Subcutaneous abdominal adipose tissue (tissue), 5 donors: ENCODE results near the gene NUP210.

ENCODE experiments used
- H3K27ac ChIP-seq: one replicate; pipeline ENCODE4 v1.7.0; 2013; ENCODE audit warnings: low read depth, mild to moderate bottlenecking, inconsistent platforms, low read length, moderate library complexity
- H3K27me3 ChIP-seq, 5 donors: one replicate each; pipeline ENCODE4 v1.7.0; 2013; ENCODE audit warnings: low read length in 5 of 5, inconsistent platforms in 1 of 5; ENCODE audit not compliant: control insufficient read depth in 5 of 5, insufficient read depth in 4 of 5
- H3K36me3 ChIP-seq, 5 donors: one replicate each; pipeline ENCODE4 v1.7.0; 2013; ENCODE audit warnings: low read length in 5 of 5; ENCODE audit not compliant: control insufficient read depth in 5 of 5, insufficient read depth in 5 of 5
- H3K4me1 ChIP-seq, 5 donors: one replicate each; pipeline ENCODE4 v1.7.0; 2013; ENCODE audit warnings: low read length in 5 of 5, mild to moderate bottlenecking in 3 of 5, moderate library complexity in 1 of 5; ENCODE audit not compliant: control insufficient read depth in 5 of 5, insufficient read depth in 5 of 5
- H3K4me3 ChIP-seq, 5 donors: one replicate each; pipeline ENCODE4 v1.7.0; 2013; ENCODE audit warnings: low read length in 5 of 5, low read depth in 1 of 5
- H3K9ac ChIP-seq, 5 donors: one replicate each; pipeline ENCODE4 v1.7.0; 2013; ENCODE audit warnings: low read length in 5 of 5, mild to moderate bottlenecking in 4 of 5, moderate library complexity in 3 of 5
- H3K9me3 ChIP-seq, 5 donors: one replicate each; pipeline ENCODE4 v1.7.0; 2013; ENCODE audit warnings: low read length in 5 of 5; ENCODE audit not compliant: control insufficient read depth in 5 of 5
- donor health status: healthy.
- donor health status: healthy.
- donor health status: healthy.
- donor health status: healthy.
- donor health status: healthy.

The NUP210 gene

GRCh38 chr3:13344663-13345062 is 75.5 kb downstream of the NUP210 start:
- peaks cover 11 to 42% (median 20%) of the 10 kb centered on the region in 5 donors for H3K27me3 ChIP-seq
- no peaks in the 10 kb centered on the region for H3K9me3 ChIP-seq
- peaks cover 0 to 2% (median 0%) of the 10 kb centered on the region in 5 donors for H3K36me3 ChIP-seq
- H3K27ac ChIP-seq = no peak overlapping the region
- H3K4me3 ChIP-seq = no peak overlapping the region
- no peak overlapping the region for H3K9ac ChIP-seq
- H3K4me1 ChIP-seq = peaks cover 2 to 24% (median 8%) of the 10 kb centered on the region in 5 donors

- Histone ChIP-seq H3K9ac (no peak overlapping the region), H3K9me3 (no peaks in the 10 kb centered on the region), H3K36me3 (peaks cover 0 to 2% (median 0%) of the 10 kb centered on the region in 5 donors), H3K27me3 (peaks cover 11 to 37% (median 20%) of the 10 kb centered on the region in 5 donors), H3K27ac (no peak overlapping the region), H3K4me3 (no peak overlapping the region), H3K4me1 (peaks cover 2 to 18% (median 4%) of the 10 kb centered on the region in 5 donors)
Observed at GRCh38 chr3:13343601-13344000, 76.5 kb downstream of the NUP210 start.

- H3K4me1 ChIP-seq = peaks cover 0 to 2% (median 0%) of the 10 kb centered on the region in 5 donors
- H3K36me3 ChIP-seq = peaks cover 0 to 2% (median 0%) of the 10 kb centered on the region in 5 donors
- H3K9ac ChIP-seq = no peak overlapping the region
- H3K27me3 ChIP-seq = peaks cover 0 to 18% (median 6%) of the 10 kb centered on the region in 5 donors
- no peak overlapping the region for H3K4me3 ChIP-seq
- H3K27ac ChIP-seq = no peak overlapping the region
- no peaks in the 10 kb centered on the region for H3K9me3 ChIP-seq
Observed at GRCh38 chr3:13341229-13341905, 78.8 kb downstream of the NUP210 start.

GRCh38 chr3:13339833-13340232 is 80.3 kb downstream of the NUP210 start:
- H3K9me3 ChIP-seq = no peaks in the 10 kb centered on the region
- peaks cover 0 to 16% (median 2%) of the 10 kb centered on the region in 5 donors for H3K27me3 ChIP-seq
- peaks cover 0 to 2% (median 0%) of the 10 kb centered on the region in 5 donors for H3K36me3 ChIP-seq
- no peak overlapping the region for H3K9ac ChIP-seq
- H3K27ac ChIP-seq = no peak overlapping the region
- peaks cover 0 to 2% (median 0%) of the 10 kb centered on the region in 5 donors for H3K4me1 ChIP-seq
- no peak overlapping the region for H3K4me3 ChIP-seq

GRCh38 chr3:13338996-13339395 is 81.1 kb downstream of the NUP210 start:
- Histone ChIP-seq H3K9ac (no peak overlapping the region), H3K36me3 (peaks cover 0 to 2% (median 0%) of the 10 kb centered on the region in 5 donors), H3K27me3 (peaks cover 0 to 16% (median 0%) of the 10 kb centered on the region in 5 donors), H3K4me3 (no peak overlapping the region), H3K9me3 (no peaks in the 10 kb centered on the region), H3K4me1 (peaks cover 0 to 2% (median 0%) of the 10 kb centered on the region in 5 donors), H3K27ac (no peak overlapping the region)

DNA sequence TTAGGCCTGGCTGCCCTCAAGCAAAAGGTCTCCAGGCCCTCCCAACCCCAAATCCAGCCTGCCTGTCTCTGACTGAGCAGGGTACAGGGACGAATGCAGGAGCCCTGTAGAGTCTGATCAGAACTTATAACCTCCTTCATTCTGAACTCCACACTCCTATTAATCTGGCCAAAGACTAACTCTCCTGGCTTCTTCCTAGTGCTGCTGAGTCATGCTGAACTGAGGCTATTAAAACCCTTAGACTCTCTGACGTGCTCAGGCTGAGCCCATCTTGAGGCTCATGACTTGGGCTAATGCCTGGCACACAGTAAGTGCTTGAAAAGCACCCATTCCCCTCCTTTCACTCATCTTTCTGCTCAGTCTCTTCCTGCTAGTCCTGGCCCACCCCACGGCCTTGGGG is 81.9 kb downstream of the NUP210 start:
- Histone ChIP-seq H3K27ac (no peak overlapping the region), H3K27me3 (peaks cover 0 to 16% (median 0%) of the 10 kb centered on the region in 5 donors), H3K9me3 (no peaks in the 10 kb centered on the region), H3K4me3 (no peak overlapping the region), H3K36me3 (peaks cover 0 to 2% (median 0%) of the 10 kb centered on the region in 5 donors), H3K9ac (no peak overlapping the region), H3K4me1 (no peaks in the 10 kb centered on the region)

DNA sequence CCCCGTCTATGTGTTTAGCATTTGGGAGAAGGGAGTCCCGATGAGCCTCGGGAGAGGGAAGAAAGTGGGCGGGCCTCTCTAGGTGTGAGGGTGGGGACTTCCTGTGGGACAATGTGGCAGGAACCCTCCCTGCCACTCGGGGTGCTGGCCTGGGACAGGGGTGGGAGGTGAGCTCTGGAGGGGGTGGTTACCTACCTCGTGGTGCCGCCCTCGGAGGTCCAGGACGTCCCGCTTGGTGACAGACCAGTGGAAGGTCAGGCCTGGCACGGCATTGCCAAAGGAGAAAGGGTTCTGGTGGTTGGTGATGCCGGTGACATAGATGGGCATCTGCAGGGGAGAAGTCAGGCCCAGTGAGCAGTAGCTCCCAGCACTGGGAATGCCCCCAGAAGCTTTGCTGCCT is 83.5 kb downstream of the NUP210 start:
- H3K9me3 ChIP-seq = no peaks in the 10 kb centered on the region

DNA sequence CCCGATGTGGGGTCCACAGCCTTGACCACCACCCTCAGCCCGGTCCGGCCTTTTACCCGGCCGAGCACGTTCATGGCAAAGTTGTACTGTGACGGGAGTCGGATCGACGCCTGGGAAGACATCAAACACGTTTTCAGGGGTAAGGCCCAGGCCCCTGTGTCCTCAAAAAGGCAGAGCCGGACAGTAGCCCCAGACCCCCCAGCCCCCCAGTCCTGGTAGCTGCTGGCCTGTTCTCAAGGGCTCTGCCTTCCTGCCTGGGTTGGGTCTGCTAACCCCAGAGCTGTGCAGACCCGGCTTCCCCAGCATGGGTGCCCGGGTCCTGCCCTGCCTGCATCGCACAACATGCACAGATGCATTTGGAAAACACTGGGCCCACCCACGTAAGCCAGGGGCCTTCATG is 84.6 kb downstream of the NUP210 start:
- Histone ChIP-seq H3K9ac (no peak overlapping the region), H3K36me3 (peaks cover 0 to 2% (median 0%) of the 10 kb centered on the region in 5 donors), H3K9me3 (no peaks in the 10 kb centered on the region), H3K27me3 (peaks cover 0 to 7% (median 0%) of the 10 kb centered on the region in 5 donors), H3K27ac (no peak overlapping the region), H3K4me3 (no peak overlapping the region), H3K4me1 (no peaks in the 10 kb centered on the region)

More for the DNA sequence above, 83.5 kb downstream of the NUP210 start:
- H3K4me3 ChIP-seq = no peak overlapping the region
- no peak overlapping the region for H3K9ac ChIP-seq
- peaks cover 0 to 2% (median 0%) of the 10 kb centered on the region in 5 donors for H3K36me3 ChIP-seq
- peaks cover 0 to 7% (median 0%) of the 10 kb centered on the region in 5 donors for H3K27me3 ChIP-seq
- H3K27ac ChIP-seq = no peak overlapping the region
- no peaks in the 10 kb centered on the region for H3K4me1 ChIP-seq

GRCh38 chr3:13335059-13335458 is 85.1 kb downstream of the NUP210 start:
- no peak overlapping the region for H3K9ac ChIP-seq
- no peak overlapping the region for H3K27ac ChIP-seq
- peaks cover 0 to under 1% (median 0%) of the 10 kb centered on the region in 5 donors for H3K36me3 ChIP-seq
- no peak overlapping the region for H3K4me3 ChIP-seq
- peaks cover 0 to 6% (median 0%) of the 10 kb centered on the region in 5 donors for H3K27me3 ChIP-seq
- H3K4me1 ChIP-seq = no peaks in the 10 kb centered on the region
- no peaks in the 10 kb centered on the region for H3K9me3 ChIP-seq

DNA sequence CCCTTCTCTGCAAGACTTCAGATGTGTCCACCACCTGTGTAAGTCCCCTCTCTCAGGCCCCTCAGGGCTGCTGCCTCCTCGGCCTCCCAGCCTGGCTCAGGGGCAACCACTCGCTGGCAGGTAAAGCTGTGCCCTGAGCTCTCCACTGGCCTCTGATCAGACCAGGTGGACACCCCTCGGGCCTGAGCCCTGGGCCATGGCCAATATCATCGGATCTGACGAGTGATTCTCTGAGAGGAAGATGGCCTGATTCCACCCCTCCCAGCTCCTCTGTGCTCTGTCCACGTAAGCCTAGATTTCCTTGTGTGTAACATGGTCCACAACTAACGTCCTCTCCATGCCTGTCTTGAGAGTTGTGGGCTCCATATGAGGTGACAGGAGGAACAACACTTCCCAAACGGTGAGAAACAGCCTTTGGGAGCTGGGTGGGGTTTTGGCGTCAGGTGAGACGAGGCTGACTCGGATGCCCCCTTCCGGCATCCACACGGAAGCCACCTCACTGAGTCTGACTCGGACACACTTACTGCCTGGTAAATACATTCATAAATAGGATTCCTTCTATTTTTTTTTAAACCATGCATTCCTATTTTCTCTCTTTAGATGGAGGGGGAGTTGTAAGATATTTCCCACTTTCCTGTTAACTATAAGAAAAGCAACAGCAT is 86.8 kb downstream of the NUP210 start:
- no peaks in the 10 kb centered on the region for H3K36me3 ChIP-seq
- no peaks in the 10 kb centered on the region for H3K9me3 ChIP-seq
- H3K4me3 ChIP-seq = no peak overlapping the region
- H3K27ac ChIP-seq = no peak overlapping the region
- H3K27me3 ChIP-seq = peaks cover 0 to 3% (median 0%) of the 10 kb centered on the region in 5 donors
- no peaks in the 10 kb centered on the region for H3K4me1 ChIP-seq
- H3K9ac ChIP-seq = no peak overlapping the region
